Retinal pigment epithelial cell (primary cell): ENCODE measurements around the gene MYBPC3.

Experiments used
- DNase-seq: peaks from one replicate; pipeline ENCODE4 v3.0.0-alpha.2; 2010; ENCODE audit warnings: low read depth
- H3K4me3 ChIP-seq: 2 replicates; pipeline ENCODE4 v1.5.1; 2011; ENCODE audit warnings: mild to moderate bottlenecking, low read length, control low read depth, moderate library complexity
- CTCF ChIP-seq: conservative IDR thresholded peaks from 2 replicates; pipeline ENCODE4 v1.5.1; 2011; ENCODE audit warnings: low read depth, low read length, control low read depth, inconsistent platforms

The MYBPC3 gene

GRCh38 chr11:47328449-47329390 lies 23.8 kb downstream of the MYBPC3 start:
- DNase-seq = no peak
- no peak for TF ChIP-seq CTCF
- H3K4me3 ChIP-seq = no peak overlapping the region

GRCh38 chr11:47327949-47328348 lies 24.6 kb downstream of the MYBPC3 start:
- H3K4me3 ChIP-seq = no peak overlapping the region
- TF ChIP-seq CTCF = no peak
- DNase-seq = no peak

GRCh38 chr11:47327025-47327424 lies 25.5 kb downstream of the MYBPC3 start:
- no peak for DNase-seq
- no peak for TF ChIP-seq CTCF

GRCh38 chr11:47326198-47326597 lies 26.3 kb downstream of the MYBPC3 start:
- H3K4me3 ChIP-seq = no peak overlapping the region
- no peak for DNase-seq
- no peak for TF ChIP-seq CTCF

More at GRCh38 chr11:47327025-47327424, 25.5 kb downstream of the MYBPC3 start:
- no peak overlapping the region for H3K4me3 ChIP-seq

GRCh38 chr11:47325271-47326041 lies 27.0 kb downstream of the MYBPC3 start:
- no peak for DNase-seq
- H3K4me3 ChIP-seq = no peak overlapping the region
- no peak for TF ChIP-seq CTCF

DNA sequence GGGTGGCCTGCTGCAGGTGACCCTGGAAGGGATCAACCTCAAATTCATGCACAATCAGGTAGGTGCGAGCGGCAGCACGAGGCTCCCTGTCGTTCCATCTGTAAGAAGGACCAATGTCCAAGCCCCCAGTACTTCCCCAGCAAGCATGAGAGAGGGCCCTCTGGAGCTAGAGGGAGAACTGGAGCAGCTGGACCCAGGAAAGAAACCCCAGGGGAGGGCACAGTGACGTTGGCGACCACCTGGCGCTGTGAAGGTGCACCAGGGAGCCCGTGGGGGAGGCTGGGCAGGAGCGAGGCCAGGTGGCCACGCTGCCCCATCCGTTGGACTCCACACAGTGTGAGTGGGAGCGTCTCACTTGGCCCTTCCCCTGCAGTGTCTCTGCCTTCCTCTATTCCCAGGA lies 28.0 kb downstream of the MYBPC3 start:
- TF ChIP-seq CTCF = no peak
- DNase-seq = no peak
- H3K4me3 ChIP-seq = no peak overlapping the region
